Naive thymus-derived CD4-positive, alpha-beta T cell (primary cell): Measurements from ENCODE around the gene TAF9. TPM values are rescaled to one million over a fixed set of nuclear protein-coding genes. Genes with fewer than 3 reads are reported as not detected.
"Not testable (repeated sequence)": the region's sequence is repeated elsewhere in the genome, so short reads cannot be mapped to it uniquely, and the experiment has no call there.

Experiments
- ATAC-seq: fragments of 150-1000 bp; cut with Tn5 transposase; 2 replicates; pipeline ENCODE4 v1.10.0; 2021; ENCODE audit warnings: mild to moderate bottlenecking, moderate library complexity
- CTCF ChIA-PET: fragments of 350-600 bp; sonication (Branson Sonifier 250); formaldehyde crosslinking; loops from one replicate; lab custom pipeline; 2021; ENCODE audit warnings: antibody characterized with exemption; lab: Charles Lee
- POLR2A ChIA-PET: fragments of 350-600 bp; sonication (Branson Sonifier 250); formaldehyde crosslinking; loops from one replicate; lab custom pipeline; 2021; ENCODE audit warnings: antibody characterized with exemption, inconsistent platforms; lab: Charles Lee
- DNase-seq, 9 donors: peaks; one replicate each; pipeline versions ENCODE4 v3.0.0 to v3.0.0-alpha.2; 2020 to 2022; ENCODE audit warnings: mixed read lengths in 1 of 9
- H3K27ac ChIP-seq: one replicate; pipeline ENCODE4 v1.7.0; 2013; ENCODE audit warnings: mild to moderate bottlenecking, low read depth, low read length, moderate library complexity
- H3K27me3 ChIP-seq, 2 donors: one replicate each; pipeline ENCODE4 v1.7.0; 2013; ENCODE audit warnings: low read length in 2 of 2, mild to moderate bottlenecking in 2 of 2, moderate library complexity in 2 of 2; ENCODE audit not compliant: control insufficient read depth in 2 of 2, insufficient read depth in 2 of 2
- H3K36me3 ChIP-seq, 3 experiments: 1 replicate in 2 of 3; 2 replicates in 1 of 3; pipeline ENCODE4 v1.7.0; 2013; ENCODE audit warnings: low read length in 3 of 3, mild to moderate bottlenecking in 3 of 3, moderate library complexity in 1 of 3; ENCODE audit not compliant: insufficient read depth in 3 of 3, control insufficient read depth in 2 of 3
- H3K4me1 ChIP-seq, 2 donors: one replicate each; pipeline ENCODE4 v1.7.0; 2013; ENCODE audit warnings: low read length in 2 of 2, mild to moderate bottlenecking in 2 of 2, moderate library complexity in 1 of 2; ENCODE audit not compliant: control insufficient read depth in 2 of 2, insufficient read depth in 2 of 2
- H3K4me3 ChIP-seq: 2 replicates; pipeline ENCODE4 v1.7.0; 2013; ENCODE audit warnings: mild to moderate bottlenecking, low read length
- H3K9me3 ChIP-seq, 3 experiments: 1 replicate in 2 of 3; 2 replicates in 1 of 3; pipeline ENCODE4 v1.7.0; 2013; ENCODE audit warnings: low read length in 3 of 3; ENCODE audit not compliant: control insufficient read depth in 2 of 3
- H3K27ac Mint-ChIP-seq, 9 donors: one replicate each; pipeline ENCODE4 v1.8.0; 2020 to 2022; ENCODE audit warnings: mixed read lengths in 9 of 9, mild to moderate bottlenecking in 8 of 9, moderate library complexity in 5 of 9, inconsistent platforms in 2 of 9
- H3K27me3 Mint-ChIP-seq, 5 donors: one replicate each; pipeline ENCODE4 v1.8.0; 2021 to 2022; ENCODE audit warnings: mixed read lengths in 5 of 5, mild to moderate bottlenecking in 1 of 5
- H3K36me3 Mint-ChIP-seq, 5 donors: one replicate each; pipeline ENCODE4 v1.8.0; 2020 to 2022; ENCODE audit warnings: mixed read lengths in 5 of 5, mild to moderate bottlenecking in 3 of 5, inconsistent platforms in 1 of 5
- H3K4me1 Mint-ChIP-seq, 7 donors: one replicate each; pipeline ENCODE4 v1.8.0; 2020 to 2022; ENCODE audit warnings: mixed read lengths in 7 of 7, mild to moderate bottlenecking in 3 of 7, inconsistent platforms in 1 of 7
- H3K4me3 Mint-ChIP-seq, 10 donors: one replicate each; pipeline ENCODE4 v1.8.0; 2020 to 2022; ENCODE audit warnings: mild to moderate bottlenecking in 10 of 10, mixed read lengths in 10 of 10, moderate library complexity in 6 of 10, inconsistent platforms in 2 of 10
- H3K9me3 Mint-ChIP-seq, 11 donors: one replicate each; pipeline ENCODE4 v1.8.0; 2020 to 2022; ENCODE audit warnings: mixed read lengths in 11 of 11, mild to moderate bottlenecking in 4 of 11, inconsistent platforms in 1 of 11, moderate library complexity in 1 of 11
- intact Hi-C, 2 donors: fragments of 100-400 bp; cut with micrococcal nuclease; formaldehyde crosslinking; loops; one replicate each; pipeline ENCODE4 v1.15.1; 2023
- polyA plus RNA-seq, 2 donors: library from polyadenylated mRNA; unstranded; fragments of 300-500 nt; fragmentation: Illumina TruSeq; gene quantifications; one replicate each; pipeline ENCODE4 v1.2.3, GENCODE V29; 2021
- total RNA-seq, 6 experiments: library from RNA in 5 of 6; stranded (reverse) in 5 of 6; gene quantifications; 1 replicate in 5 of 6; 2 replicates in 1 of 6; pipeline ENCODE4 v1.2.3 and lab custom pipeline; 2021 to 2026

Gene TAF9
- total and polyA plus RNA-seq, 7 experiments from 2014 or later = 48.5 to 135 (median 53.1) TPM

GRCh38 chr5:69404659-69405330, 35.5 kb upstream of the TAF9 start:
- Mint-ChIP-seq H3K27ac (no peak overlapping the region), H3K4me3 (no peak overlapping the region), H3K4me1 (no peaks in the 10 kb centered on the region), H3K9me3 (peaks cover 0 to 4% (median 0%) of the 10 kb centered on the region in 11 donors), H3K27me3 (no peaks in the 10 kb centered on the region), H3K36me3 (peaks cover 5 to 55% (median 30%) of the 10 kb centered on the region in 5 donors)
- Histone ChIP-seq H3K36me3 (peaks cover 0 to 33% (median 0%) of the 10 kb centered on the region in 3 experiments), H3K4me3 (no peak overlapping the region), H3K27me3 (no peaks in the 10 kb centered on the region), H3K27ac (no peak overlapping the region), H3K4me1 (no peaks in the 10 kb centered on the region), H3K9me3 (no peaks in the 10 kb centered on the region)
- ChIA-PET CTCF (no interaction called here), POLR2A (no interaction called here)
- no peak for DNase-seq
- no peak for ATAC-seq
- intact Hi-C loops = no loop called here

- DNase-seq (no peak), ATAC-seq (no peak)
- H3K9me3 Mint-ChIP-seq = no peaks in the 10 kb centered on the region
- peaks cover 0 to 16% (median 3%) of the 10 kb centered on the region in 5 donors for H3K36me3 Mint-ChIP-seq
- intact Hi-C loops = no loop called here
- CTCF ChIA-PET = no interaction called here
- Histone ChIP-seq H3K27ac (no peak overlapping the region), H3K4me3 (no peak overlapping the region), H3K27me3 (no peaks in the 10 kb centered on the region), H3K9me3 (no peaks in the 10 kb centered on the region), H3K4me1 (no peaks in the 10 kb centered on the region), H3K36me3 (peaks cover 5 to 35% (median 8%) of the 10 kb centered on the region in 3 experiments)
- H3K27me3 Mint-ChIP-seq = no peaks in the 10 kb centered on the region
- H3K4me1 Mint-ChIP-seq = no peaks in the 10 kb centered on the region
- POLR2A ChIA-PET = no interaction called here
- no peak overlapping the region for H3K27ac Mint-ChIP-seq
- no peak overlapping the region for H3K4me3 Mint-ChIP-seq
Observed at GRCh38 chr5:69378376-69378775, 9.1 kb upstream of the TAF9 start.

GRCh38 chr5:69374911-69375446, 5.7 kb upstream of the TAF9 start:
- Histone ChIP-seq H3K9me3 (no peaks in the 10 kb centered on the region), H3K4me1 (peaks cover 5 to 8% of the 10 kb centered on the region in 2 donors), H3K4me3 (no peak overlapping the region), H3K27me3 (no peaks in the 10 kb centered on the region), H3K36me3 (peaks cover 0 to 27% (median 8%) of the 10 kb centered on the region in 3 experiments), H3K27ac (no peak overlapping the region)
- Mint-ChIP-seq H3K27ac (peak overlapping the region in 1 of 9 donors; percentile 29), H3K9me3 (no peaks in the 10 kb centered on the region), H3K4me3 (no peak overlapping the region), H3K27me3 (no peaks in the 10 kb centered on the region), H3K36me3 (peaks cover 0 to 8% (median 3%) of the 10 kb centered on the region in 5 donors), H3K4me1 (peaks cover 7 to 28% (median 20%) of the 10 kb centered on the region in 7 donors)
- CTCF ChIA-PET = no interaction called here
- ATAC-seq (no peak), DNase-seq (no peak)
- intact Hi-C loops = loop anchor here in 1 of 2 donors (5.0 kb wide), 1 partner anchor 1158 kb away; the partner anchor contains the start of gene PIK3R1
- POLR2A ChIA-PET = interaction anchor here (0.7 kb wide), 1 partner anchor 19 kb away, joined by 3 read pairs; no protein-coding TSS in a partner anchor

GRCh38 chr5:69372394-69372793, 3.1 kb upstream of the TAF9 start:
- DNase-seq = no peak
- Histone ChIP-seq H3K36me3 (peaks cover 0 to 19% (median 8%) of the 10 kb centered on the region in 3 experiments), H3K4me3 (no peak overlapping the region), H3K27ac (no peak overlapping the region), H3K27me3 (no peaks in the 10 kb centered on the region), H3K4me1 (peaks cover 15 to 20% of the 10 kb centered on the region in 2 donors), H3K9me3 (no peaks in the 10 kb centered on the region)
- no peak for ATAC-seq
- intact Hi-C loops = loop anchor here in 1 of 2 donors (5.0 kb wide), 1 partner anchor 1155 kb away; the partner anchor contains the start of gene PIK3R1
- Mint-ChIP-seq H3K4me3 (peak overlapping the region in 3 of 10 donors; percentile 5 to 27 (median 18)), H3K4me1 (peaks cover 15 to 43% (median 34%) of the 10 kb centered on the region in 7 donors), H3K36me3 (peaks cover 0 to 8% (median 5%) of the 10 kb centered on the region in 5 donors), H3K9me3 (no peaks in the 10 kb centered on the region), H3K27me3 (no peaks in the 10 kb centered on the region), H3K27ac (peak overlapping the region in 1 of 9 donors; percentile 20)
- POLR2A ChIA-PET = interaction anchor here (0.7 to 0.8 kb wide), 2 partner anchors 168 to 279 kb away, joined by 3 to 5 read pairs; partner anchors contain the start of gene SLC30A5
- CTCF ChIA-PET = interaction anchor here (0.9 kb wide), 2 partner anchors 9 to 38 kb away, joined by 3 to 4 read pairs; no protein-coding TSS in a partner anchor

- Histone ChIP-seq H3K27ac (peak overlapping the region; percentile 99), H3K4me1 (peaks cover 15 to 20% of the 10 kb centered on the region in 2 donors), H3K4me3 (peak overlapping the region; percentile 97), H3K36me3 (peaks cover 0 to 18% (median 0%) of the 10 kb centered on the region in 3 experiments)
- ChIA-PET POLR2A (interaction anchor here (0.7 to 1.0 kb wide), 5 partner anchors 38 to 277 kb away, joined by 3 to 9 read pairs (median 3); partner anchors contain the start of genes CCDC125 and CCNB1), CTCF (interaction anchor here (0.8 kb wide), 1 partner anchor 327 kb away, joined by 3 read pairs; no protein-coding TSS in a partner anchor)
- Mint-ChIP-seq H3K4me1 (peaks cover 20 to 56% (median 45%) of the 10 kb centered on the region in 7 donors), H3K36me3 (peaks cover 3 to 11% (median 7%) of the 10 kb centered on the region in 5 donors), H3K27ac (peak overlapping the region; percentile 95 to 100 (median 98)), H3K4me3 (peak overlapping the region; percentile 91 to 99 (median 94))
- not testable (repeated sequence) for ATAC-seq, DNase-seq, H3K9me3 Mint-ChIP-seq, H3K27me3 Mint-ChIP-seq, H3K27me3 ChIP-seq, H3K9me3 ChIP-seq
- intact Hi-C loops = loop anchor here in 1 of 2 donors (5.0 kb wide), 1 partner anchor 1153 kb away; the partner anchor contains the start of gene PIK3R1
Observed at GRCh38 chr5:69370335-69370734, 1.0 kb upstream of the TAF9 start.
